Tibial nerve (tissue), 4 donors: Measurements from ENCODE around the gene SLC12A2.

Source experiments
- EP300 ChIP-seq, 2 donors: sonication (generic); formaldehyde crosslinking; IDR thresholded peaks; one replicate each; pipeline ENCODE4 v1.6.1; 2017; ENCODE audit warnings: antibody characterized with exemption in 2 of 2, mild to moderate bottlenecking in 1 of 2
- POLR2A ChIP-seq, 2 donors: fragments of 450-650 bp; IDR thresholded peaks; one replicate each; pipeline ENCODE4 v1.6.1; 2017; ENCODE audit warnings: antibody characterized with exemption in 2 of 2, mild to moderate bottlenecking in 2 of 2, moderate library complexity in 2 of 2
- TF ChIP-seq, protein P1 (sequence below), 5 experiments: fragments of 200-600 bp in 3 of 5; fragments of 450-650 bp in 2 of 5; sonication (generic) in 3 of 5; IDR thresholded peaks; one replicate each; pipeline ENCODE4 v1.5.1; 2016 to 2019; ENCODE audit warnings: antibody characterized with exemption in 5 of 5, mild to moderate bottlenecking in 3 of 5, moderate library complexity in 2 of 5

DNA sequence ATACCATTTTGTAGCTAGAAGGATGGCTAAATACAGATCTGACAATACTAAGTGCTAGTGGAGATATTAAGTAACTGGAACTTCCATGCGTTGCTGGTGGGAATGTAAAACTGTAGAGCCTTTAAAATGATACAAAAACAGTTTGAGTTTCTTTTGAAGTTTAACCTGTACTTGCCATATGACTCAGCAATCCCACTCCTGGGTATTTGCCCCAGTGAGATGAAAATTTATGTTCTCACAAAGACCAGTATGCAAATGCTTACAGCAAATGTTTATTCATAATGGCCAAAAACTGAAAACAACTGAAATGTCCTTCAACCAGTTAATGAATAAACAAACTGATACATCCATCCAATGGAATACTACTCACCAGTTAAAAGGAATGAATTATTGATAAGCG, 137.3 kb downstream of the SLC12A2 start:
- TF ChIP-seq, protein P1, sequence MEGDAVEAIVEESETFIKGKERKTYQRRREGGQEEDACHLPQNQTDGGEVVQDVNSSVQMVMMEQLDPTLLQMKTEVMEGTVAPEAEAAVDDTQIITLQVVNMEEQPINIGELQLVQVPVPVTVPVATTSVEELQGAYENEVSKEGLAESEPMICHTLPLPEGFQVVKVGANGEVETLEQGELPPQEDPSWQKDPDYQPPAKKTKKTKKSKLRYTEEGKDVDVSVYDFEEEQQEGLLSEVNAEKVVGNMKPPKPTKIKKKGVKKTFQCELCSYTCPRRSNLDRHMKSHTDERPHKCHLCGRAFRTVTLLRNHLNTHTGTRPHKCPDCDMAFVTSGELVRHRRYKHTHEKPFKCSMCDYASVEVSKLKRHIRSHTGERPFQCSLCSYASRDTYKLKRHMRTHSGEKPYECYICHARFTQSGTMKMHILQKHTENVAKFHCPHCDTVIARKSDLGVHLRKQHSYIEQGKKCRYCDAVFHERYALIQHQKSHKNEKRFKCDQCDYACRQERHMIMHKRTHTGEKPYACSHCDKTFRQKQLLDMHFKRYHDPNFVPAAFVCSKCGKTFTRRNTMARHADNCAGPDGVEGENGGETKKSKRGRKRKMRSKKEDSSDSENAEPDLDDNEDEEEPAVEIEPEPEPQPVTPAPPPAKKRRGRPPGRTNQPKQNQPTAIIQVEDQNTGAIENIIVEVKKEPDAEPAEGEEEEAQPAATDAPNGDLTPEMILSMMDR (IDR thresholded peaks at IDR 0.05): no peak
- no peak for TF ChIP-seq POLR2A (IDR thresholded peaks at IDR 0.05)
- TF ChIP-seq EP300 (IDR thresholded peaks at IDR 0.05): no peak
